Tracheal epithelial cell (primary cell): ENCODE data around the gene ELF2. TPM values are rescaled to one million over a fixed set of nuclear protein-coding genes. Genes with fewer than 3 reads are reported as not detected.

Experiments
- total RNA-seq: library from RNA; depleted of rRNA; stranded (reverse); fragments of >200 nt; gene quantifications from 2 replicates; pipeline ENCODE4 v1.2.1, GENCODE V29; 2014

ELF2 gene
- 21.7 and 29.6 TPM in 2 replicates for total RNA-seq

GRCh38 chr4:139177049-139177868, at the start of gene ELF2:
Gene ELF2 (minus strand): TSS chr4:139177218. CDS start chr4:139137701, 39,517 bp downstream.

GRCh38 chr4:139015269-139015947, 161.6 kb downstream of the ELF2 start, which contains the start of gene NOCT:
Gene NOCT (plus strand): TSS chr4:139015781. CDS start chr4:139015982, 201 bp downstream.

Other genes with a start within 250 kb of the ELF2 start
- gene NOCT, start 161.4 kb downstream of the ELF2 start, total RNA-seq = 6.6 and 62.4 TPM in 2 replicates
- gene MGARP, start 103.0 kb upstream of the ELF2 start, total RNA-seq = 0.48 TPM in 1 of 2 replicates, not detected in the other
- gene NAA15, start 124.3 kb upstream of the ELF2 start, total RNA-seq = 28.2 and 38.6 TPM in 2 replicates
- gene NDUFC1, start 125.3 kb upstream of the ELF2 start, total RNA-seq = 32.8 and 35.2 TPM in 2 replicates